OCI-LY1 (cell line): ENCODE measurements around the gene TENM4.

Experiments
- EZH2 ChIP-seq: fragments of 200-600 bp; sonication (generic), shearing (Covaris generic); IDR thresholded peaks from 2 replicates; pipeline ENCODE4 v1.8.0; 2017; ENCODE audit warnings: borderline replicate concordance, mixed run types, mild to moderate bottlenecking, antibody characterized with exemption, low read length, moderate library complexity, mixed read lengths
- TF ChIP-seq, protein P1 (sequence below): fragments of 200-600 bp; sonication (generic), shearing (Covaris generic); IDR thresholded peaks from 2 replicates; pipeline ENCODE4 v1.5.1; 2017; ENCODE audit warnings: mild to moderate bottlenecking, antibody characterized with exemption, low read length, moderate library complexity, mixed read lengths

DNA sequence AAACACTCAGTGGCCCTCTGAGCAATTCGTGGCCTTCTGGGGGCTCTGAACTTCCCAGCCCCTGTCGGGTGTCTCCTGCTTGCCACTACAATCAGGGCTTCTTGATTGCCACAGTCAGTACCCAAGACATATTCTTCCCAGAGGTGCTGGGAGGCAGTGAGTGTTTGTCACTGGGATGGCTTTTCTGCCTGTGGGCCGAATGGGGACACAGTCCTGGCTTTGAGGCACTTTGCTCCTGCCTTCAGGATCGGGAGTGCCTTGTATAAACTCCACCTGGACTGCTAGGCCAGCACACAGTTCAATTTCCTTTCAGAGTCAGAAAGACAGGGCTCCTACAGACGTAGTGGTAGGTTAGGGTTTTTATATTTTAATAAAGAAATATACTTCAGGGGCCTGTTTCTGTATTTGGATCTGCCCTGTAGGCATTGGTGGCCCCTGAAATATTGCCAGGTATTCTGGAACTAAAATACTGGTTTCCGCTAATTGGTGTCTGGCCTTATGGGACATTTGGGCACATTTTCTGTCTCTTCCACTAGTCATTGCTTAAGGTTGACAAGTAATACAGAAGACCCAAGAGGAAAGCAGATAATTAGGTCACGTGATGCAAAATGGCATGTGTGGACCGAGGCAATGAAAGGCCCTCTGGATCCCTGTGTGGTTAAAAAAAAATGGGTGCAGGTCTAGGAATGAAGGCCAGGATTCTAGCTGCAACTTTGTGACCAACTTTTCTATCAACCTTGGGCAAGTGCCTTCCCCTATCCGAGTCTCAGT lies 767.8 kb downstream of the TENM4 start:
- TF ChIP-seq, protein P1, sequence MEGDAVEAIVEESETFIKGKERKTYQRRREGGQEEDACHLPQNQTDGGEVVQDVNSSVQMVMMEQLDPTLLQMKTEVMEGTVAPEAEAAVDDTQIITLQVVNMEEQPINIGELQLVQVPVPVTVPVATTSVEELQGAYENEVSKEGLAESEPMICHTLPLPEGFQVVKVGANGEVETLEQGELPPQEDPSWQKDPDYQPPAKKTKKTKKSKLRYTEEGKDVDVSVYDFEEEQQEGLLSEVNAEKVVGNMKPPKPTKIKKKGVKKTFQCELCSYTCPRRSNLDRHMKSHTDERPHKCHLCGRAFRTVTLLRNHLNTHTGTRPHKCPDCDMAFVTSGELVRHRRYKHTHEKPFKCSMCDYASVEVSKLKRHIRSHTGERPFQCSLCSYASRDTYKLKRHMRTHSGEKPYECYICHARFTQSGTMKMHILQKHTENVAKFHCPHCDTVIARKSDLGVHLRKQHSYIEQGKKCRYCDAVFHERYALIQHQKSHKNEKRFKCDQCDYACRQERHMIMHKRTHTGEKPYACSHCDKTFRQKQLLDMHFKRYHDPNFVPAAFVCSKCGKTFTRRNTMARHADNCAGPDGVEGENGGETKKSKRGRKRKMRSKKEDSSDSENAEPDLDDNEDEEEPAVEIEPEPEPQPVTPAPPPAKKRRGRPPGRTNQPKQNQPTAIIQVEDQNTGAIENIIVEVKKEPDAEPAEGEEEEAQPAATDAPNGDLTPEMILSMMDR = no peak
- TF ChIP-seq EZH2 = no peak
